NK-92 treated with Interleukin-12 subunit alpha and Interleukin-12 subunit beta, amount 100 ng/mL, for 24 hours (cell line): ENCODE data around the gene NPC1.
A peak's percentile ranks its signal among the peaks of the same experiment; 100 is the strongest.
"Not testable (repeated sequence)": the region's sequence is repeated elsewhere in the genome, so short reads cannot be mapped to it uniquely, and the experiment has no call there.

Experiments
- DNase-seq: peaks from one replicate; lab custom pipeline; 2025; lab: John Stamatoyannopoulos, UW

Gene NPC1

GRCh38 chr18:23586249-23587196 is at the start of gene NPC1:
TSS of gene NPC1 (minus strand) at chr18:23586506. CDS start at chr18:23586343, 163 bp downstream.
- peak; percentile 87 for DNase-seq

DNA sequence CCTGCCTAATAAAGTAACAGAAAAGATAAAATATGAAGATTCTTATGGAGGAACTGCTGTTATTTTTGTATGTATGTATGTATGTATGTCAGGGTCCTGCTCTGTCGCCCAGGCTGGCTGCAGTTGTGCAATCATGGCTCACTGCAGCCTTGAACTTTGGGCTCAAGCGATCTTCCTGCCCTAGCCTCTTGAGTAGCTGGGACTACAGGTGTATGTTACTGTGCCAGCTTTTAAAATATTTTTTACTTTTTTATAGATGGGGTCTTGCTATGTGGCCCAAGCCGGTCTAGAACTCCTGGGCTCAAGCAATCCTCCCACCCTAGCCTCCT is 49.7 kb upstream of the NPC1 start:
- no peak for DNase-seq

GRCh38 chr18:23635283-23636070 is 49.2 kb upstream of the NPC1 start:
- no peak for DNase-seq

- no peak for DNase-seq
Measured at GRCh38 chr18:23634692-23635091, 48.4 kb upstream of the NPC1 start.

DNA sequence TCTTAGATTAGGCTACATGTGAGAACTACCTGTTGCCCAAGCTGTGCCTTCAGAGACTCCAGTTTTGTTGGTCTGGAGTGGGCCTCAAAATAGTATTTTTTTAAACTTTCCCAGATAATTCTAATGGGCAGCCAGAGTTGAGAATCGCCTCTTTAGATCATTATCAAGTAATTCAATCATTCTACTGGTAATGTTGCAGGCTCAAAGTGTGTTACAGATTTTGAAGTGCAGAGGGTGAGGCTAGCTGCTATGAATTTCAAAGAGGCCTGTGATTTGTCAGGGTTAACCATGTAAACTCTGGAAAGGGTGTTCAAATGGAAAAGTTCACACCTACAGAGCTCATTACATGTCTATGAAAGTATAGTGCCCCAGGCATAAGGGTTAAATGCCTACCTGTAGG is 46.3 kb upstream of the NPC1 start:
- DNase-seq = no peak

GRCh38 chr18:23631746-23632145 is 45.4 kb upstream of the NPC1 start:
- DNase-seq = no peak

GRCh38 chr18:23631312-23631711 is 45.0 kb upstream of the NPC1 start:
- DNase-seq = no peak

DNA sequence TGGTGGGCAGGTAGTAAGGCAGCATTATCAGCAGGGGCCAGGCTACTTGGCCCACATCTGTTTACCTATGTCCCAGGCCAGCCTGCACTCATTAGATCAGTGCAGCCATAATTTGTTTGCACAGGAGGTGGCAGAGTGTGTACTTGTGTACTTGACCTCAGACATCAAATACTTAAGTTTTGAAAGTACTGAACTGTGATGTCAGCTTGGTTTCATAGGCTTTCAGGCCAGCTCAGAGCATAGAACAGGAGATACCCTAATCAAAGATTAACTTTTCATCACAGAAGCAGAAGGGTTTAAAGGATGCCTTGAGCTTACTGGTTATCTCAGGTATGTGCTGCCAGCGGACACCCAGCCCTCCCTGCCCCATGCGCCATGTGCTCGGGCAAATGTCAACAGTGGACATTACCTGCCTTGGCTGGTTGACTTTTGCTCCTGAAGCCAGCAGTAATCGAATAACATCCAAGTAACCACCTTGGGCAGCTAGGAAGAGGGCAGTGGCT is 43.2 kb upstream of the NPC1 start:
- no peak for DNase-seq

DNA sequence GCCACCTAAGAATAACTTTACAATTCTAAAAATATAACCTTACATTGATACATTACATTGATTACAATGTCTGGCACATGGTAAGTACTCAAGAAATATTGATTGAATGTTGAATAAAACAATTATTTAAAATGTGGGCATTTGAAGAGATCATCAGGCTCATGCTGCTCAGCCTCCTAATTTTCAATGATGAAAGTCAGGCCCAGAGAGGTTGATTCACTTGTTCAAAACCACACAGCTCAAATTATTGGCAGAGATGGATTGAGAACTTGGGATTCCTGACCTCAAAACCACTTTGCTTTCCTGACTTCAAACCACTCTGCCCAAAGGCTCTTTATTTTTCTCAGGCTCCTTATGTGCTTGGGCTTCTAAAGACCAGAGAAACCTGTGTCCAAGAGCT is 41.7 kb upstream of the NPC1 start:
- no peak for DNase-seq

GRCh38 chr18:23627321-23627720 is 41.0 kb upstream of the NPC1 start:
- DNase-seq = no peak

- no peak for DNase-seq
Measured at GRCh38 chr18:23626451-23627279, 40.4 kb upstream of the NPC1 start.

- DNase-seq = no peak
Measured at GRCh38 chr18:23623040-23623439, 36.7 kb upstream of the NPC1 start.

- DNase-seq = no peak
Measured at GRCh38 chr18:23619388-23619881, 33.1 kb upstream of the NPC1 start.

DNA sequence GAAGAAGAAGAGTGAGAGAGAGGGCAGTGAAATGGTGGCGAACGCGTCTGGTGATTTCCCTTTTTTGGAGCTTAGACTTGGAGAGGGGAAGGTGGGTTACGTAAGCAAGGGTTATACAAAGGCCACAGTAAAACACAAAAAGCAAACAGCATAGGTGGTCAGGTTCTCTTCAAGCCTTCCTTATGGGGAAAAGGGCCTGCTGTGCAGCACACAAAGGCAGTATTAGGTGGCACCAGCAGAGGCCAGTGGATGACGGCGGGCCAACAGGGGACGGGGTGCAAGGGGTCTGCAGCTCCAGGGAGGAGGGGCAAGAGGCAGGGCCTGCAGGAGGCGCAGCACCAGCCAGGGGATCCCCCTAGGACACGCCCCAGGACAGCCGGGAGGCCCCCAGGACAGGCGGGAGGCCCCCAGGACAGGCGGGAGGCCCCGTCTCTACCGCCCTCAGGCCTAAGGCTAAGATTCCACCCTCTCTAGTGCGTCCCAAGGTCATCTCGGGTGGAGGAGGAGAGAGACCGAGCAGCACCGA is 32.6 kb upstream of the NPC1 start:
- DNase-seq = no peak

DNA sequence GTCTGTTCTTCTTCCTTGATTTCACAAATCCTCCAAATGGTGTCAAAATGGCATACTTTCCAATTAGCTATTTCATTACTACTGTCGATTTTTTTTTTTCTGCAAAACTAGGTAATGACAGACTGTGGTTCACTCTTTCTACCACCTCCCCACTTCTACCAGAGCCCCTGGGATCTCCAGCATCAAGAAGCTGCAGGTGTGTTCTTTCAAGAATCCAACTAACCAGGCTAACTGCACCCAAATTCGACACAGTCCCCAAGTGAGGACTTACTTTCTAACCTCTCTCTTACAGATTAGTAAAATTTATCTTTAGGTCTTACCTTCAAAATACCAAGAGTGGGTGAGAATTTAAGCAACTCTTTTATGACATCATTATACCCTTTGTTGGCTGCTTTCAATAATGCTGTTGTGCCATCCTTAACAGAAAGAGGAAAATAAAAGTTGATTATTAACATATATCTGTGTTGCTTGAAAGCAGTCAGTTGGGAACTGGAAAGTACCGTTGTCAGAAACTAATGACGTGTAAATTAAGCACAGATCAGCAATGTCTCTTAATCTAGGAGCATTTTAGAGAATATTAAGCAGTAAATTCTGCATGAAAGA is 31.2 kb upstream of the NPC1 start:
- no peak for DNase-seq

GRCh38 chr18:23616258-23616657 is 30.0 kb upstream of the NPC1 start:
- no peak for DNase-seq

- no peak for DNase-seq
Measured at GRCh38 chr18:23614891-23615290, 28.6 kb upstream of the NPC1 start.

DNA sequence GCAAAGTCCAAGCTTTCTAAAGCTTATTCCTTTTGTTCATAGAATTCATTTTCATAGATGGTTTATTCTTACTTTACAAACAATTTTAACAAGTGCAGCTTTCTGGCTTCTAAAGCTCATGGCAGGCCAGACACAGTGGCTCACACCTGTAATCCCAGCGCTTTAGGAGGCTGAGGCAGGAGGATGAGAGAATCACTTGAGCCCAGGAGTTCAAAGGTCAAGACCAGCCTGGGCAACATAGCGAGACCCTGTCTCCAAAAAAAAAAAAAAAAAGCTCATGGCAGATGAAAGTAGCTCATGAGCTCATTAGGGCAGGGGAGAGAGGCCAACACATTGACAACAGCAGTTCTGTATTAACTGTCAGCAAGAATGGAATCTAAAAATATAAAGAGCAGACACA is 28.1 kb upstream of the NPC1 start:
- no peak for DNase-seq

- not testable (repeated sequence) for DNase-seq
Measured at GRCh38 chr18:23613091-23613475, 26.8 kb upstream of the NPC1 start.

DNA sequence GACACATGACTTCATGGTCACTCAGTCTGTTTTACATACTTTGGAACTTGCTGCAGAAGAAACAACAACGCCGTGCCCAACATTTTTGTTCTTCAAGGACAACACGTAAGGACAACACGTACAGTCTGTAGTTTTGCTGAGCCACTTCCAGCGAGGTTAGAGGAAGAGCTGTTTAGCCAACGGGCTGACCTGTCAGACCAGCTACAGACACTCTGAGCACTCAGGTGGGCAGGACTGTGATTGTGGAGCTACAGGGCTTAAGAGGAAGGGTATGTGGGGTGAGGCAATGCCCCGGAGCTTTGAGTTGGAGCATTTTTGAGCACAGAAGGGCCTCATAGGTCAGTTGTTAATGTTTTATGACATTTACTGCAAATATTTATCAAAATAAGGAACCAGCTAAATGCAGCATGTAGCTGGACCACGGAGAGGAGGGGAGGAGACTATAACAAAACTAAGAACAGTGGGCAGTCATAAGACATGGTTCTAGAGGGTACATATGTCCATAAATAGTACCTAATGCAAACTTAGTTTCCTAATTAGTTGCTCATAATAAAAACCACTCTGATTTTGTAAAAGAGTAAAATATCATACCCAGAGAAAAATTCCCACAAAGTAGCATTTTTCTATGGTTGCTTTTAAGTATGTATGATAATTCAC is 26.3 kb upstream of the NPC1 start:
- DNase-seq = no peak
